Measurements from ENCODE around the gene HSDL1.

HSDL1 gene

DNA sequence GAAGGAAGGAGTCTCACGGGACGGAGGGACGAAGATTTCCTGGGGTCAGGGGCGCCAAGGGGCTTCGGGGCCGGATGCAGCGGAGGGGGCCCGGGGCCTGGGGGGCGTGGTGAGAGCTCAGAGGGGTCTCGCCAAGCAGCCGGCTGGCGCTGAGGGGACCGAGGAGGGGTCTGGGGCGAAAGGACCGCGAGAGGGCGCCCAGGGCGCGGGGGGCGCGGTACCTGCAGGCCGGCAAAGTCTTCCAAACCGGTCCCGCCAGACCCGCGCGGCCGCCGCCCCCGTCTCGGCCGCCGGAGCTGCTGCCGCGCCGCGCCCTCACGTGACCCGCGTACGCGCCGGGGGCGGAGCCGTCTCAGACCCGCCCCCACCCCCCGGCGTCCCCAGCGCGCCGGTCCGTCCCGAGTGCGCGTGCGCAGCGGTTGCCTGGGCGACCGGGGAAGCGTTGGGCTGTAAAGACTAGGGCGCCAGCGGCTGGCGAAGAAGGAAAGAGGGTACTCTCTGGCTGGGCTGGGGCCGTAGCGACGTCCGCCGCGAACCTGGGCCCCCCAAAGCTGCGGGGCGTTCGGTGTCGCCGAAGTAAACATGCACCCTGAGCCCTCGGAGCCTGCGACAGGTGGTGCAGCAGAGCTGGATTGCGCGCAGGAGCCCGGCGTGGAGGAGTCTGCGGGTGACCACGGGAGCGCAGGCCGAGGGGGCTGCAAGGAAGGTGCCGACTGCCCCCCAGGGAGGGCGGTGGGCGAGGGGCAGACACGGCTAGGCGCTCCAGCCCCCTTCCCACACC is at the start of gene HSDL1, which contains the start of gene DNAAF1:
Gene HSDL1, minus strand, starts transcription at position 319 of the 781 bp plus-strand sequence. CDS start 13,856 bp downstream, outside the sequence.
Gene DNAAF1, plus strand, starts transcription at position 450 of the 781 bp plus-strand sequence. Its CDS starts 133 bp downstream, at position 583.
- peak; percentile 88 to 93 (median 88) for DNase-seq (ENCODE audit: low read depth in 3 of 3)

DNA sequence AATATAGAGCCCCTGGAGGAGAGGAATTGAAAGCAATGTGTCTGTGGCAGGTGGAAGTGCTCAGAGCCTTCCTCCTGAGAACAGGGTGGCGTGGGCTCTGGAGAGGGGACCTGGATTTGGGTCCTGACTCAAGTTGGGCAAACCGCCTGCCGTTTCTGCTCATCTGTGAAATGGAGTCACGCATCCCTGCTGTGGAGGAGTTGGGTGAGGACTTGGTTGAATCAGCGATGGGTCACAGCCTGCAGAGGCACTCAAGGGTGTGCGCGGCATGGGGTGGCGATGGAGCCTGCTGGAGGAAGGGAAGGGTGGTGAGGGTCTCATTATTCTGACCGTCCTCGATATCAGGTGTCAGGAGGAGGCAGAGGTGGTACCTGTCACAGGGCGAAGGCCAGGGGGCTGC is 49.0 kb upstream of the HSDL1 start:
- DNase-seq (ENCODE audit: low read depth in 3 of 3) = no peak

GRCh38 chr16:84193480-84193879 is 48.5 kb upstream of the HSDL1 start:
- DNase-seq (ENCODE audit: low read depth in 3 of 3) = no peak

- no peak for DNase-seq (ENCODE audit: low read depth in 3 of 3)
Observed at GRCh38 chr16:84191466-84191865, 46.5 kb upstream of the HSDL1 start.

- no peak for DNase-seq (ENCODE audit: low read depth in 3 of 3)
Observed at GRCh38 chr16:84190731-84191388, 45.9 kb upstream of the HSDL1 start, which contains the start of gene ADAD2. Gene ADAD2, plus strand, starts transcription at chr16:84191157. Its CDS starts 74 bp downstream, at chr16:84191231.

- DNase-seq (ENCODE audit: low read depth in 3 of 3) = peak; percentile 83 to 88 (median 85)
Observed at GRCh38 chr16:84186685-84187437, 41.9 kb upstream of the HSDL1 start, which contains the start of gene TAF1C. Gene TAF1C, minus strand, starts transcription at chr16:84187057. Its CDS starts 2,069 bp downstream, at chr16:84184988.

- DNase-seq (ENCODE audit: low read depth in 3 of 3) = no peak
Observed at GRCh38 chr16:84184775-84185174, 39.8 kb upstream of the HSDL1 start.

GRCh38 chr16:84183911-84184591 is 39.1 kb upstream of the HSDL1 start:
- no peak for DNase-seq (ENCODE audit: low read depth in 3 of 3)

DNA sequence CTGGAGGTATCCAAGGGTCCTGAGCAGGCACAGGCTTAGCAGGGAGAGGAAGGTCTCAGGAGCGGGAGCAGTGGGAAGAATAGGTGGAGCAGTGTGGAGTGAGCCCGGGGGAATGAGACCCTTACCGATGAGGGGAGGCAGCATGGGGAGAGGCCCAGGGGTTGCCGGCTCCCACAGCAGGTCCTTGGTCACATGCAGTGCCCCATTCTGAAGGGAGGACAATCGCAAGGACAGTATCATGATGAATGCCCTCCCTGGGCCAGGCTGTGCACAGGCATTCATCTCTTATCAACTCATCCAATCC is 38.5 kb upstream of the HSDL1 start:
- DNase-seq (ENCODE audit: low read depth in 3 of 3) = no peak

DNA sequence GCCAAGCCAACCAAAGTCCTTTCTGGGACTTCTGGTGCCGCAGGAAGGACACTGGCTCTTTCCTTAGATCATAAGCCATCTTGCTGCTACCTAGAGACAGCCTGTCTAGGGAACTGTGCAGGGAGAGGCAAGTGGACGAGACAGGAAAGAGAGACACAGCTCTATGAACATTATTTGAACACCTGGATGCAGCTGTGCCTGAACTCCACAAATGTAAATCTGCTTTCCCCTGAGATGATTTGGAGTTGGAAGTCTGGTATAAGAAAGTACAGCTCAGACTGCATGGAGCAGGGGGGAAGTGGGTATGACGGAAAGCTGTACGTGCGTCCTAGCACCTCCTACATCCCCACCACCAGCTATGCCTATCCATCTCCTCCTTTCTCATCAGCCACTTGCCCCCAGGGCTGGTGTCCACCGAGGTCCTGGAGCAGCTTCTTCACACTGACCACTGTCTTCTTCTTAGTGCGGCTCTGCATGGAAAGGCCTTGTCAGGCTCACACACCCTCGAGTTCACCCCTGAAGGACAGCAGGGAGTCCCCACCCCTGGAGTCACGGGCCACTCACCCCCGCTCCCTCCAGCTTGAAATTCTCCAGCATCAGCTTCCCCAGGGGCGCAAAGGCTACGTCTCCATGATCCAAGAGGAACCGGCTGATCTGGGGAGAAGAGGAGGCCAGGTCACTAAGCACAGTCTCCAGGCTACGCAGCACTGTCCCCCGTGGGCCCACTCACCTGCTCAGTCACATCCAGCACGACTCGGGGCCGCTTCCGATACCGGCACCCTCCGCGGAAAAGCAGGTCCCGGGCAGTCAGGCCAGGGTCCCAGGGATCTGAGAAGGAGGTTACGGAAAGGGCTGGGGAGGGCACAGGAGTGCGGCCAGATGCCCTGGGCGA is 37.9 kb upstream of the HSDL1 start:
- DNase-seq (ENCODE audit: low read depth in 3 of 3) = no peak

GRCh38 chr16:84182104-84182503 is 37.1 kb upstream of the HSDL1 start:
- no peak for DNase-seq (ENCODE audit: low read depth in 3 of 3)

- DNase-seq (ENCODE audit: low read depth in 3 of 3) = no peak
Observed at GRCh38 chr16:84181144-84181915, 36.4 kb upstream of the HSDL1 start.

DNA sequence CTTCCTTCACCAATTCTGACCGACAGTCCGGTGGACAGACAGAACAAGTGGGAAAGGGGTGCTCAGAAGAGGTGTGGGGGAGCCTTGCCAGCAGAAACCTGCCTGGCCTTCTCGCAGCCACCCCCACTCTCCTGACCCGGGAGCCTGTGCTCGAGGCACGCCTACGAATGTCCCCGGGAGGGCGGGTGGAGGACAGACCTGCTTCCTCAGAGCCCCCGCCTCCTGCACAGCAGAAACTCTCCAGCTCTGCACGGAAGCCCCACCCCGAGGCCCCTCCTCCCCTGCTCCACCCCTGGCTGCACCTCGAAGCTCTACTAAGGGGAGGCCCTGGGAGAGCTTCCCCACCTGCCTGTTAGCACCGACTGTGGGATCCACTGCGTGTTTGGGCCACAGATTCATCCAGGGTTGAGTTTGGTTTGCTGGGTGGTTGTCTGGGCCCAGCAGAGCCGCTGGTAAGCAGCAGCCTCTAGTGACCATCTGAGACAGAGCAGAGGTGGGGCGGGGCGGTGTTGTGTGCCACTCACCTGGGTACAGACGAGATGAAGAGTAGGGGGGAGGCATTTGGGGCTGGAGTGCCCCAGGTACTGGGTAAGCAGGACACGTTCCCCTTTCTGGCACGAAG is 35.7 kb upstream of the HSDL1 start:
- DNase-seq (ENCODE audit: low read depth in 3 of 3) = no peak

- no peak for DNase-seq (ENCODE audit: low read depth in 3 of 3)
Observed at GRCh38 chr16:84179612-84180320, 34.8 kb upstream of the HSDL1 start.

DNA sequence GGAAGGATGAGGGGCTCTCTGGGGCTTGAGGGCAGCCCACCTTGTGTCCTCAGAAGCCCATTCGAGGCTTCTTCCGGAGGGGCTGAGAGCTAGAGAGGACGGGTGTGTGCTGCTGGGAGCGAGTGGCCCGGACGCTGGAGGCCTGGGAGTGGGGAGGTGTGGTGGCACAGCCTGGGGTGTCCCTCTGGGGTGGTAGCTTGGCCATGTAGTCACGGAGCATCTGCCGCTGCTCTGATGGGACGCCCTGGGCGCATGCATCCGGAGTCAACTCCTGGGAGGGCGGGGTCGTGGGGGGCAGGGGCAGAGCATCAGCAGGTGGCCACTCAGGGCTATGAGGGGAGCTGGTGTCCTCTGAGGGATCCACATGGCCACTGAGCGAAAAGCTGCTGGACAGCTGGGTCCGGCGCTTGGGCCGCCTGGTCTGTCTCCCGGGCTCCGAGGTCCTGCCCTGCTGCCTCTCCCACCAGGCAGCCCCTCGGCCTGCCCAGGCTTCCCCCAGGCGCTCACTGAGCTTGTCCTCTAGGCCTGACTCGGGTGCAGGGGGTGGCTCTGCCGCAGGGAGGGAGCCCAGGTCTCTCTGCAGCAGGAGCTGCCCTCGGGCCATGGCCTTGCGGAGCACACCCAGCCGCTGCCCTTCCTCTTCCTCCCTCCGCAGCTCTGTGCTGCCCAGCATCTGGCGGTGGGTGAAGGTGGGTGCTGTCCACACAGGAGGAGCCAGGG is 34.1 kb upstream of the HSDL1 start:
- no peak for DNase-seq (ENCODE audit: low read depth in 3 of 3)

DNA sequence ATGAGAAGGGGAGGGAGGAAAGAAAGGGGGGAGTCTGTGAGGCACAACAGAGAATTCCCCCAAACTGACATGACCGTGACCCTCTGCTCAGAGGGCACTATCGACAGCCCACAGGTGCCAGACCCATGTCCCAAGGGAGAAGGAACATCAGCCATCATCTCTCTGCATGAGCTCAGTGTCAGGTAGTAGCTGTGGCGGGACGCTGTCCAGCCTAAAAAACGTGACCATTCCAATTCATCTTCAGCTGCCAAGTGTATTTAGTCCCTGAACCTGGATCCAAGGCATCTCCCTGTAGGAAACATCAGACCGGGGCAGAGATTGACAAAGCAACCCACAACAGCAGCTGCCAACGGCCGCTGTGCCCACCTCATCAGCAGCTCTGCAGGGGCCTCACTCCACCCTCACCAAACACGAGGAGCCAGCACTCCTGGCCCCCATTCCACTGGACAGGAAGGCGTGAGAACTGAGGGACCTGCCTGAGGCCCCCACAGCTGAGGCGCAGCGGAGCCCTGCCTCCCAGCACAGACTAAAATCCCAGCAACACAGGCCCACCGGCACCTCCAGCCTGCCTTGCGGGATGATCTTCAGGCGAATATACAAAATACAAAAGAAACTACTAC is 33.3 kb upstream of the HSDL1 start:
- DNase-seq (ENCODE audit: low read depth in 3 of 3) = no peak

- DNase-seq (ENCODE audit: low read depth in 3 of 3) = peak in 1 of 3 donors; percentile 22
Observed at GRCh38 chr16:84177741-84178073, 32.7 kb upstream of the HSDL1 start.
